ENCODE measurements around the gene NUP133. TPM values are rescaled to one million over a fixed set of nuclear protein-coding genes. Genes with fewer than 3 reads are reported as not detected.

NUP133 gene
- total RNA-seq, 2 donors from 2014 or later: 13.5 to 16.3 TPM

GRCh38 chr1:229487181-229487580, 21.0 kb downstream of the NUP133 start:
- intact Hi-C loops (cut with DNase I): no loop called here
- Histone ChIP-seq H3K36me3 (replicated peaks in 1 of 2; ENCODE audit: insufficient read depth in 1 of 2, low read depth in 2 of 2) (peaks cover 4 to 43% of the 10 kb centered on the region in 2 donors), H3K27me3 (no peaks in the 10 kb centered on the region), H3K9me3 (no peaks in the 10 kb centered on the region), H3K4me3 (no peak overlapping the region), H3K4me1 (no peaks in the 10 kb centered on the region), H3K27ac (no peak overlapping the region)
- TF ChIP-seq POLR2A (IDR thresholded peaks at IDR 0.05): no peak
- no peak for TF ChIP-seq CTCF (IDR thresholded peaks at IDR 0.05)
- ATAC-seq (no peak), DNase-seq (no peak)
- 85 to 91% methylated on average over 1 of the region's 1 CpG for WGBS, 2 donors

GRCh38 chr1:229485318-229485717, 22.8 kb downstream of the NUP133 start:
- Histone ChIP-seq H3K27me3 (no peaks in the 10 kb centered on the region), H3K4me1 (no peaks in the 10 kb centered on the region), H3K4me3 (no peak overlapping the region), H3K36me3 (replicated peaks in 1 of 2; ENCODE audit: insufficient read depth in 1 of 2, low read depth in 2 of 2) (peaks cover 0 to 41% of the 10 kb centered on the region in 2 donors), H3K27ac (no peak overlapping the region), H3K9me3 (no peaks in the 10 kb centered on the region)
- no peak for DNase-seq
- ATAC-seq: no peak
- intact Hi-C loops (cut with DNase I): no loop called here
- TF ChIP-seq POLR2A (IDR thresholded peaks at IDR 0.05) (no peak), CTCF (IDR thresholded peaks at IDR 0.05) (no peak)
- WGBS, 2 donors: 85 to 87% methylated on average over 1 of the region's 1 CpG

- WGBS, 2 donors: 78 to 85% methylated on average over 5 of the region's 5 CpGs
- H3K4me3 ChIP-seq: no peak overlapping the region
- peaks cover 0 to 24% of the 10 kb centered on the region in 2 donors for H3K36me3 ChIP-seq (replicated peaks in 1 of 2; ENCODE audit: insufficient read depth in 1 of 2, low read depth in 2 of 2)
- DNase-seq (no peak), ATAC-seq (no peak)
- no peak overlapping the region for H3K27ac ChIP-seq
- intact Hi-C loops (cut with DNase I): no loop called here
- no peaks in the 10 kb centered on the region for H3K4me1 ChIP-seq
- no peaks in the 10 kb centered on the region for H3K9me3 ChIP-seq
- H3K27me3 ChIP-seq: no peaks in the 10 kb centered on the region
- no peak for TF ChIP-seq POLR2A (IDR thresholded peaks at IDR 0.05)
These were observed 25.6 kb downstream of the NUP133 start for GRCh38 chr1:229482511-229482910.

GRCh38 chr1:229480495-229480894, 27.6 kb downstream of the NUP133 start:
- intact Hi-C loops (cut with DNase I): no loop called here
- no peak for TF ChIP-seq CTCF (IDR thresholded peaks at IDR 0.05)
- no peak for TF ChIP-seq POLR2A (IDR thresholded peaks at IDR 0.05)

GRCh38 chr1:229479660-229480399, 28.3 kb downstream of the NUP133 start:
- Histone ChIP-seq H3K4me3 (no peak overlapping the region), H3K9me3 (no peaks in the 10 kb centered on the region), H3K27ac (no peak overlapping the region), H3K27me3 (no peaks in the 10 kb centered on the region), H3K4me1 (no peaks in the 10 kb centered on the region), H3K36me3 (replicated peaks in 1 of 2; ENCODE audit: insufficient read depth in 1 of 2, low read depth in 2 of 2) (peaks cover 0 to 21% of the 10 kb centered on the region in 2 donors)
- no peak for TF ChIP-seq CTCF (IDR thresholded peaks at IDR 0.05)
- no peak for TF ChIP-seq POLR2A (IDR thresholded peaks at IDR 0.05)
- WGBS, 2 donors: 63 to 68% methylated on average over 10 of the region's 10 CpGs
- intact Hi-C loops (cut with DNase I): loop anchor here (10.0 kb wide), 1 partner anchor 225 kb away; no protein-coding TSS in a partner anchor
- ATAC-seq: no peak
- DNase-seq: no peak

More at GRCh38 chr1:229480495-229480894, 27.6 kb downstream of the NUP133 start:
- no peaks in the 10 kb centered on the region for H3K9me3 ChIP-seq
- H3K4me3 ChIP-seq: no peak overlapping the region
- WGBS, 2 donors: 91 to 93% methylated on average over 7 of the region's 7 CpGs
- H3K27me3 ChIP-seq: no peaks in the 10 kb centered on the region
- no peaks in the 10 kb centered on the region for H3K4me1 ChIP-seq
- H3K27ac ChIP-seq: no peak overlapping the region
- peaks cover 0 to 19% of the 10 kb centered on the region in 2 donors for H3K36me3 ChIP-seq (replicated peaks in 1 of 2; ENCODE audit: insufficient read depth in 1 of 2, low read depth in 2 of 2)
- DNase-seq: no peak
- ATAC-seq: no peak
